NCI-H2171 (cell line): ENCODE measurements around the gene MATN4.

Experiments
- DNase-seq: peaks from one replicate; lab custom pipeline; 2025; lab: John Stamatoyannopoulos, UW

MATN4 gene

DNA sequence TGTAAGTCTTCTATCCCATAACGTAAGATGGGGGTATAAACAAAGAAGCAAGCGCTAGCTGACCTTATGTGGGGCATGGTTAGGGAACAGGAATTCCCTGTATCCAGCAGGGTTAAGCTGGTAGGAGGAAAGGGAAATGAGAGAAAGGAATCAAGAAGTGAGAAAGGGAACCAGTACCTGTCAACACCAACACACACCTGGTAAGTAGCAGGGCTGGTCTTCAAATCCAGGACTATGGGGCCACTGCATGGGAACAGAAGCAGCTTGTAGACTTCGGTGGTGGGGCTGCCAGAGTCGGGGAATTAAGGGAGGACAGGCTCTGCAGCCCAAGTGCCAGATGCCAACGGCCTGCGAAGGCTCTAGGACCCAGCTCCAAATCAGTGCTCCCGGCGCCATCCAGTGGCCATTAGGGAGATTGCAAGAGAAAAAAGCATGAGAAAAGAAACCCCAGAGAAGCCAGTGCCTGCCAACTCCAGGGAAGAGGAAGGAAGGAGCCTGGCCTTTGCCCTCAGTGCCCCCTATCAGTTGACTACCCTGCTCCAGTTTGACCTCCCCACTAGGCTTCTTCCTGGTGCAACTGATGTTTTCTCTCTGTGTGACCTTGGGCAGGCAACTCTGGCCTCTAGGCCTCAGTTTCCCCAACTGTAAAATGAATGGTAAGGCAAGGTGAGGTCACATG lies 17.3 kb downstream of the MATN4 start:
- peak; percentile 57 for DNase-seq

DNA sequence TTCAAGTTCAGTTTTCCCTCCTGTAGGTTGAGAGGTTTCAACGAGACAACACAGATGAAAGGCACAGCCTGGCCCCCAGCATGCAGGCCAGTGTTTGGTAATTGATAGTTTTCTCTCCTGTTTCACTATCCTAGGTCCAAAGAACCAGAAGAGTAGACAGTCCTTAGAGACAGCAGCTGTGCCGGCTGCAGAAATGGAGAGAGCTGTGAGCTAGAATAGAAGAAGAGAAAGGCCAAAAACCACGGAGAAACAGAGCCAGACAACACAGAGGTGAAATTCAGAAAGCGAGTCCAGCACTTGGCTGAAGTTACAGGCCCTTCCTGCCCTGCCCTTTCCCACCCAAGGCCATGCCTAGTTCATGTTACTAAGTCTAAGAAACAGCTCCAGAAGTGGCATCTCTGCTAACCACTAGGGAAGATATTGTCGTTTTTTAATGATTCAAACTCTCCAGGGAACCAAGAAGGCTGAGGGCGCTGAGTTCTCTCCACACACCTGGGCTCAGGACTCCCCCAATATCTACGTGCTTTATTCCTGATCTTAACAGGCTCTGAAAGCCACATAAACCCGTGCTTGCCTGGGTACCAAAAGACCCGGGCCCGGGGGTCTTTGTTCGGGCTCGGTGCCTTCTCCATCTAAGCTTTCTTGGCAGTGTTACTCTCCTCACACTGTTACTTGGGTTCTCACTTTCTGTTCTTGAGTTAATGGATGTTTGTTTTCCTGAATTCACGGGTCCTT lies 18.0 kb downstream of the MATN4 start:
- no peak for DNase-seq

DNA sequence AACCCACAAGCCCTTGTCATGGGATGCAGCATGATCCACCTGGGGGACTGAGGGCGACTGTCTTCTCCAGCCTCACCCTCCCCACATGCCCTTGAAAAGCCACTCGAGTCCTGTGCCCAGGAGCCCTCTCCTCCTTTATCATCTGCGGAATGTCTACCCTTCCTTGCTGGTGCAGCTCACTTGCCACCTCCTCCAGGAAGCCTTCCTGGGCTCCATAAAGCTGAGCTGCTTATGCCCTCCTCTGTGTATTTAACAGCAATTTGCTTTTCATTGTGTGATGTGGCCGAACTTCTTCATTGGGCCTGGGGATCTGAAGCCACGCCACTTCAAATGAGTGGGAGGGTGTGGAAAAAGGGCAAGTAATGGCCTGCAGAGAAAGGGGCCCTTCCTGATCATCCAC lies 19.2 kb downstream of the MATN4 start:
- no peak for DNase-seq

DNA sequence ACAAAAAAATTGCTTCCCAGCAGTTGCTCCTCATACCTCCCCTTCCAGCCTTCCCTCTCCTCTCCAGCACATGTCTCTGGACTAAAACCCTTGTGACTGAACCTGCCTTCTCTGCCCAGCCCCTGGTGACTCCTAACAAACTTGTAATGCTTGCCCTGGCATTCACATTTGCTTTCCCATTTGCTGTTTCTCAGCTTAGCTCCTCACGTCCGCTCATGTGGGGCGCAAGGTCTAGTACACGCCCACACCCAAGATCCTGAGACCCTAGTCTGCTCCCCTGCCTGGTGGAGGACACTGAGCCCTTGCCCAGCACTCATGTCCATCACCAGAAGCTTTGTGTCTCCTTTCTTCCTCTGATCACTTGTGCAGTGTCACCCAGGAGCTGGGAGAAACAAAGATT lies 19.7 kb downstream of the MATN4 start:
- DNase-seq: no peak

DNA sequence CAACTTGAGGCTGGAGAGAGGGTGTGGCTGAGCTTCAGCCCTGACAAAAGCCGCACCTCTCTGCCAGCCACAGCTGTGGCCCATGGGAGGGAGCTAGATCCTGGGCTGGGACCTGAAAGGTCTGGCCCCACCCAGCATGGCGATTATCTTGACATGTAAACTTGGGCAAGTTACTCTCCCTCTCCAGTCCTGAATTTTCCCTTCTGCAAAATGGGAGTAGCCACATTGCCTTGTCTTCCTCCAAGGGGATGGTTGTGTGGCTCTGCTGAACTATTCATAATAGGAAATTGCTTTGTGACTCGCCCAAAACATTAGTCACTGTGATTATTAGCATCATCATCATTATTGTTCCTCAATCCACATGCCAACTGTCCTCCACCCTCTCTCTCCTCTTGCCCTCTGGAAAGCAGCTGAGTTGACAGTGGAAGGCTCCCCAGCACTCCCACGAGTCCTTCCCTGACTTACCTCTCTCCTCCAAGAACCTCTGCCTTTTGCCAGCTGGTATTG lies 24.5 kb downstream of the MATN4 start:
- DNase-seq: no peak

DNA sequence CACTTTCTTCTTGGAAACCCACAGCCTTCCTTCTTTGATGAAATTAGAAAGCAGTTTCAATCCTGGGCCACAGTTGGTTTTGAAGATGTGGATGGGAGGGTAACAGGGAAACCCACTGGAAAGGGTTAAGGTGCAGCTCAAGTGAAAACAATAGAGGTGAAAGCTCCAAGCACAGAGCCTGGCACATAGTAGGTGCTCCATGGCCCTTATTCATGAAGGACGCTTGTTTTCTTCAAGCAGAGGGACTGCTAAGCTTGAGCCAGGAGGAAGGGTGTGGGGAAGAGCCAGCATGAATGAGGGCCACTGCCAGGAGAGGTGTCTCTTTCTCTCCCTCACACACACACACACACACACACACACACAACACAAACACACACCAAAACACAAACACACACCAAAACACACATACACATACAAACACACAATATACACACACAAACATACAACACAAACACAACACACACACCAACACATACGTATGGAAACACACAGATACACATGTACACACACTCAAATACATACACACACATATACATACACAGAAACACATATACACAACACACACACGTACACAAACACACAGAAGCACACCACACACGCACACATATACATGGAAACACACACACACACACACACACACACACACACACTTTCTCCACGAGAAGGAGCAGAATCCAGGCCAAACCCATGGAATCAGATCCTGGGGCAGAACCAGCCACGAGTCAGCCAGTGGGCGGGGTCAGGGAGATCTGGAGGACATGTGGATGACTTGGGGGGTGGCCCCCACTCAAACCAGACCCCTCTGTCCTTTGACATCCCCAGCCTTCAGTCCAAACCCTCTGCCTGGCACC lies 25.2 kb downstream of the MATN4 start:
- no peak for DNase-seq

DNA sequence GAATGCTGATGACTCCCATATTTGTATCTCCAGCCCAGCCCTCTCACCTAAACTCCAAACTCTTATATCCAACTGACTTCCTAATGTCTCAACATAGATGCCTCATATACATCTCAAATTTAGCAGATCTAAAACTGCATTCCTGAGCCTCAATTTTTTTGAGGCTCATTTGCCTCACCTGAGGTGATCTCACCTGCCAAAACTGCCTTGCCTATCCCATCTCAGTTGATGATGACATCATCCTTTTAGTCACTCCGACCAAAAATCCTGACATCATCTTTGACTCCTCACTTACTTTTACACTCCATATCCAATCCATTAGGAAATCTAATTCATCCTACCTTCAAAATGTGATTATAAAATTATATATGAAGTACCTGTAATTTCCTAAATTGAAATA lies 28.1 kb downstream of the MATN4 start:
- no peak for DNase-seq

DNA sequence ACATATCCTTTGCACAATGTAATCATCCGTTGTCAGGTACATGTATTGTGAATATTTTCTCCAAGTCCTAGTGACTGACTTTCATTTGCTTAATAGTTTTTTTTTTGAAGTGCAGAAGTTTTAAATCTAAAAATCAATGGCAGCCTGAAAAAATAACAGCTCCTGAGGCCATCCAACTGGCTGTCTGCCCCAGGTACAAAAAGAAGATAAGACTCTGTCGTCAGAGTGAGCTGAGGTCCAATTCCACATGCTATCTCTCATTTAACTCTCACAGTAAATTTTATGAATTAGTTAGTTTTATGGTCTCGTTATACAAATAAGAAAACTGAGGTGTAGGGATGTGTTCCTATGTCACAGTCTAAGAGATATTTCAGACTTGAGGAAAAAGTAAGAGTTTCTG lies 32.8 kb downstream of the MATN4 start:
- no peak for DNase-seq

DNA sequence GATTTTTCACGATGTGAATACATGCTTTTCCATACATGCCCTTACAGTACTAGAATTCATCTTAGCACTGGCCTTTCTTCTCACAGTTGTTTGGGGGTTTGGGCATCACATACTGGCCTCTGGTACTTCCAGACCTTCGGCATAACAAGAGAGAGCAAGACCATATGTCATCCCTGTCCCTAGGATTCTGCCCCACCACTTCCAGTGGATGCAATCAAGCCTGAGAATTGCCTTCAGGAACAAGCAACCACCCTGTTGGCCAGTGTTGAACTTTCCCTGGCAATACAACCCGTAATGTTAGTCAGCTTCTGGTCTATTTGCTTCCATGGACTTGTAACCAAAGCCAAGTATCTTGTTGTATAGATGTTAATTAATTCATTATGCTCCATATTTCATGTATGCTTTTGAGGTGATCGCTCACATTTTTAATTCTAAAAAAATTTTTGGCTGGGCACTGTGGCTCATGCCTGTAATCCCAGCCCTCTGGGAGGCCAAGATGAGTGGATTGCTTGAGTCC lies 38.3 kb downstream of the MATN4 start:
- no peak for DNase-seq

DNA sequence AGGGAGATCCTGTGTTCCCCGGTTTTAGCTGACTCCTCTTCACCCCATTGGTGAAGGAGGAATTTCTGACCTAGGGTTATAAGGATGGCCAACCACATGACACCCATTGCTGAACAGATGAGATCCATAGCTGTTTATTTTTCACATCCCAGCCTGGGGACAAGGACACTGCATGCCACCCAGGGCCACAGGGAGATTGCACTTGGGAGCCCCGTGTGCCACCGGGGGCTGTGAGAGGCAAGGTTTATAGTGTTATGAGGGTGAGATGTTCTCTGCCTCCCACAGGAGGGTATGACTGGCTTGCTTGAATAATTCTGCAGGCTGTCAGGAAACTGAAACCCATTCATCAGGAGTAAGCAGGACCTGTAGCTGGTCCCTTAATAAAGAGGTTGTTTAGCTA lies 39.0 kb downstream of the MATN4 start:
- no peak for DNase-seq

DNA sequence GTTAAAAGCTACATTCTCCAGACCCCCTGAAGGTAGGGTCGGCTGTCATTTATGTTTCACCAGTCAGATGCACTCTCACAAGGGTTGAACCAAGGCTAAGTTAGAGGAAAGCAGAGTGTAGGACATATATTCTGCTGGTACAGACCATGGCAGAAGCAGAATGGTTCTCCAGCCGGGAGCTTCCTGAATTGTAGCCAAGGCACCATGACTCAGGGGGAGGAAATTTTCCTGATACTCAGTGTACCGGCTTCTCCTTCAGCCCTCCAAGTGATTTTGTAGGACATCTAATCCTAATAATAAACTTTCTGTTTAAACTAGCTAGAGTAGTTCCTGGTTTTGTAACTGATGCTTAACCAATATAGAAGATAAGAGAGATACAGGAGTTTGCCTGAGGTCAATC lies 39.6 kb downstream of the MATN4 start:
- DNase-seq: no peak

DNA sequence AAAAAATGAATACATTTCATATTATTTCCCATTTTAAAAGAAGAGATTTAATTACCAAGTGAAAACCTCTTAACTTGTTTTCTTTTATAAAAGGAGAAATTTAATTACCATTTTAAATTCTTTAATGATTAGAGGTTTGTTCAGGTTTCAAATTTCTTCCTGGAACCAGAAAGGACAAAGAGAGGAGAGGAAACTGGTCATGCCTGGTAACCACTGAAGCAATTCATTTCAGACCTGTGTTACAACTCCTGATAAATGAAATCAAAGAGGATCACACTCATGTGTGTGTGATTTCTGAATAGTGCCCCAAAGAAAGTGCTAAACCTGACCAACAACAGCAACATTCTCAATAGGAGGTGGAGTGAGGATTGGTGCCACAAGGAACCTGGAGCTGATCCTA lies 41.1 kb downstream of the MATN4 start:
- DNase-seq: no peak

DNA sequence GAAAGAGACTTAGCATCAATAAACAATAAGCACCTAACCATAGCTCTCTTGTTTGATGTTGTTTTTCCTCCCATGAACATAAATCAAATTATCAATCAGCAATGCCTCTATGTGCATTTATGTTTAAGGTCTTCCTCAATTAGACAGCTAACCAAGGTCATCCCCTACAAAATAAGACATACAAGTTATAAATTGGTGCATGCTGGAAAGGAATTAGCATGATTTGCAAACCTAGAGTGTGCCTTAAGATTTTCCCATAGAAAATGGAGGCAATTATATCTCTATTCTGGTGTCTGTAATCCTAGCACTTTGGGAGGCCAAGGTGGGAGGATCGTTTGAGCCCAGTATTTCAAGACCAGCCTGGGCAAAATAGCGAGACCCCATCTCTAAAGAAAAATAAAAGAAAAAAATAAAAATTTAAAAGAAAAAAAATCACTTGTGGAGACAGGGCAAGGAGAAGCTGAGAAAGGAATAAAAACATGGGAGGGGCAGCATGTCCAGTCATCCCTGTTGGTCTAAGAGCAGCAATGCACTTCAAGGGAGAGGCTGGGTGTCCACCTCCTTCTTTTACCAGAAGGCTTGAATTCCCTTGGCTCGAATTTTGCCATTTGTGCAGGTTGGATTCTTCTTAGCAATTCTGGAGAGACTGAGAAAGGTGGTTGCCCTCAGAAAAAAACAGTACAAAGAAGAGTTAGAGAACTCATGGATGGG lies 44.4 kb downstream of the MATN4 start:
- no peak for DNase-seq

DNA sequence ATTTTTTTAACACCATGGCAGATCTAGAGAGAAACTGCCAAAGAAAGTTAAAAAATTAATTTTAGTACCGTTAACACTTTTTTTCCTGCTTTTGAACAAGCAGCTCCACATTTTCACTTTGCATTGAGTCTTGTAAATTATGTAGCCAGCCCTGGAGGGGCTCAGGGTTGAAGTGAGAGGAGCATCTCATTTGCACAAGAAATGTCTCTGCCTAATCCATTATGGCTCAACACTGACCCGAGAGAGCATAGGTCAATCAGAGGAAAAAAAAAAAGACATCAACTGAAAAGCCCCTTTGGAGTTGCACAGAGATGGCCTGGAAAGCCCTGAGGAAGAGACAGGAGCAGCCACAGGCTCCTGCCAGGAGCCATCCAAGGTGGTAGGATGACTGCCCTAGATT lies 49.4 kb downstream of the MATN4 start:
- DNase-seq: no peak

DNA sequence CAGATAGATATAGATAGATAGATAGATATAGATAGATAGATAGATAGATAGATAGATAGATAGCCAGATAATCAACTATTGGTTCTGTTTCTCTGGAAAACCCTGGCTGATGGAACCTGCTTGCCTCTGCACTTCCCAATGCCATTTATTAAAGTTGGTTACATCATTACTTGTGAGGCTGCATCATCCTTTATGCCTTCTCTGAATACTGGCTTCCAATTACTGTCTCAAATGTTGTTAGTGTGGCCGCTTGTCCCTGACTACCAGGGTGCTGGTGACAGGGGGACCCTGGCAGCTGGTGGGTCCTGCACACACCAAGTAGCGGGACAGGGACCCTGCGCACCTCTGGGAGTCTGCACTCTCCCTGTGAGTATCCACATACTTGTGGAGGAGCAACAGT lies 49.8 kb downstream of the MATN4 start:
- DNase-seq: no peak

DNA sequence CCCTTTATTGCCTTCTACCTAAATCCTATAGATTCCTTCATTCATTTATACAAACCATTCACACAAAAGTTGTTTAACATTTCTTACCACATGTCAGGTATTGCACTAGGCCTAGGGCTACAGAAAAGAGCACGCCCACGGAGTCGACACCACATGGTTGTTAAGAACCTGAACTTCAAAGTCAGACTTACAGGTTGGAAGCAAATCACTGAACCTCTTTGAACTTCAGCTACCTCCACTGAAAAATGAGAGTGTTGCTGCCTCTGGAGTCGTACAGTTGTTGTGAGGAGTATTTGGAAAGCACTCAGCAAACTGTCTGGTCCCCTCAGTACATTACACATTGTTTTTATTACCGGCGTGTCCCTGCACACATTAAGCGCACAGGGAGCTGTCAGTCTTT lies 50.4 kb downstream of the MATN4 start:
- DNase-seq: no peak

DNA sequence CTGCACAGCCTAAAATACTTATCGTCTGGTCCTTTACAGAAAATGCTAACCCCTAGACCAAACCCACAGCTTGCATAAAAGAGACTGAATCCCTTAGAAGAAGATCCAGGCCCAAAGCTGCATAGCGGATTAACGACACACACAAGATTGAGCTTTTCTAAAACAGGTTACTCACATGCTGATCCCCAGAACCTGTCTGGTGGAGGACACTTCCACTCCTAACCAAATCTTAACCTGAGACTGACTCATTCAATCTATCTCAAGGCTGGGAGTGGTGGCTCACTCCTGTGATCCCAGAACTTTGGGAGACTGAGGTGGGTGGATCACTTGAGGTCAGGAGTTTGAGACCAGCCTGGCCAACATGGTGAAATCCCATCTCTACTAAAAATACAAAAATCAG lies 50.9 kb downstream of the MATN4 start:
- DNase-seq: no peak

DNA sequence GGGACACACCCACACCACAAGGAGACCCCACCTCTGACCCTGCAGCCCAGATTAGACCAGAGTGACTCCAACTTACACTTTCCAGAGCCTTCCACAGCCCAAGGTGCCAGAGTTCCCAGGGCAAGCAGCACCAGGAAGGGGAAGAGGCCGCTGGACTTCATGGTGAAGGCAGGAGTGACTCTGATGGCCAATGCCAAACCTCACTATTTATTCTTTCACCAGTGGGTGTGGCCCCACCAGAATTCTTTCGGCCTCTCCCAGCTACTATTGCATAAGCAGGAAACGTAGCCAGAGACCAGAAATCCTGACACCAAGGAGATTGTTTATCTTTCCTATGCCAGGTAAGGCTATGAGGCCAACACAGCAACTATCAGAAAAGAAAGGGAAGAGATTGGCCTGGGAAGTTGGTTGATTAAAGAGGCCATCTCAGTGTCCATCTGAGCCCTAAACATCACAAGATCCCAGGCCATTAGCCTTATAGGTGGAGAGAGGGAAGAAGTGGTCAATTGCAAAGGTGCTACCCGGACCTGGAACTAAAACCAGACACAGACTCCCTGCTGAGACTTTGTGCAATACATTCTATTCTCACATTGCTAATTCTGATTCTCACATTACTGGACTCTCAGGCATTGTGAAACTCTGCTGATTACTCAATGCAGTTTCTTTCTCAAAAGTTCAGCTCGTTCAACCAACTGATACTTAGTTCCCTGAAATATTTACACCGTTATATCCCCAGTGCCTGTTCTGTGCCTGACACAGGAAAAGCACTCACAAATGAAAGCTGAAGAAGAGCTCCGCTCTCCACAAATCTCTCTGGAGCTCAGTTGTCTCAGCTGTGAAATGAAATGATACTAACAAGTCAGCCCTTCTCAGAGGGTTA lies 53.5 kb downstream of the MATN4 start, which contains the start of gene SLPI:
TSS of gene SLPI (minus strand) at position 182 of the 880 bp plus-strand sequence. CDS start at position 161, 21 bp downstream.
- DNase-seq: no peak

DNA sequence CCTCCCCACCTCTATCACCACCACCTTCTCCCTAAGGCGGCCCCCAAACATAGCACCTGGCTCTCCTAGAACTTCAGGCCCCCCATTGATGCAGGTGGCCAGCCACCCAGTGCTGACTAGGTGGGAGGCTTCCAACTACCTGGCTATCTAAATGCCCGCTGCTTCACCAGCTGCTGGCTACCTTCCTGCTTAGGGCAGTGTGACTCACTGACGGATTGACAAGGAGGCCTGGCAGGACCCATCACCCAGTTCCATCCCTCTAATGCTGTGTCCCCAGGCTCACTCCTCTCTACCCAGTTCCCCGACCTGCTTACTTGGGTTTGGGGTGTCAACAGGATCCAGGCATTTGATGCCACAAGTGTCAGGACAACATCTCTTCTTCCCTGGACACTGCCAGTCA lies 54.8 kb downstream of the MATN4 start:
- no peak for DNase-seq

DNA sequence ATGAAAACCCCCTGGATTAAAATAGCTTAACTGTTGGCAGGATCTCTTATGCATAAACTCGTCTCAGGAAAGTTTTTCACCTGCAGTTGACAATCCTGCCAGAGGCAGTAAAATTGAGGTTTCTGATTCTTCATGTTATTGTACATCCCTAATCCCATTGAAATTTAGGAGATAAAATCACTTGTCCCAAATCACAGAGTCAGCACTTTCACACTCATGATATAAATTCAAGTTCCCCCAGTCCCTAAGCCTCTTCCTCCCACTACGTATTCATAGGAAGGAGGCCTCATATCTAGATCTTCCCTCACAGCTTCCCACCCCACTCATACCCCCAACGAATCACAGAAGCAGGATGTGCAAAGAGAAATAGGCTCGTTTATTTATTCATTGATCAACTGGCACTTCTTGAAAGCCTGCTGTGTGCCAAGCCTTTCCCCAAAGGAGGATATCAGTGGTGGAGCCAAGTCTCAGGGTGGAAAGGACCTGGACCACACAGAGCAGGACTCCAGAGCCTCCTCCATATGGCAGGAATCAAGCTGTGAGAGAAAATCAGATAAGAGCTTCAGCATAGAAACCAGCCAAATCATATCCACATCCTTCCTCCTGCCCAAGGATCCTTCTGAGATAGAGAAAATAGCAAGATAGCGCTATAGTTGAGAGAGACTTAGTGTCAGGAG lies 56.1 kb downstream of the MATN4 start:
- no peak for DNase-seq
